CD14-positive monocyte (primary cell): ENCODE measurements around the gene ZNF536. TPM values are rescaled to one million over a fixed set of nuclear protein-coding genes. Genes with fewer than 3 reads are reported as not detected.

Experiments used
- DNase-seq, 3 donors: peaks; one replicate each; pipeline ENCODE4 v3.0.0-alpha.2; 2011 to 2022
- H2AFZ ChIP-seq: 2 replicates; pipeline ENCODE4 v1.6.0; 2012; ENCODE audit warnings: mild to moderate bottlenecking, low read depth, low read length, inconsistent platforms; ENCODE audit not compliant: insufficient read depth, poor library complexity, severe bottlenecking
- H3K27ac ChIP-seq, 2 donors: 1 replicate in 1 of 2; 2 replicates in 1 of 2; pipeline ENCODE4 v1.5.1; 2012 to 2013; ENCODE audit warnings: low read length in 2 of 2, control low read depth in 1 of 2, inconsistent platforms in 1 of 2, low read depth in 1 of 2, mild to moderate bottlenecking in 1 of 2
- H3K27me3 ChIP-seq, 2 donors: one replicate each; pipeline versions ENCODE4 v1.6.0 to v1.6.1; 2011 to 2013; ENCODE audit warnings: low read length in 2 of 2; ENCODE audit not compliant: control insufficient read depth in 2 of 2, insufficient read depth in 2 of 2
- H3K36me3 ChIP-seq, 2 donors: replicated peaks in 1 of 2; 1 replicate in 1 of 2; 2 replicates in 1 of 2; pipeline versions ENCODE4 v1.5.1 to v1.6.1; 2012 to 2013; ENCODE audit warnings: low read length in 2 of 2, control low read depth in 1 of 2, inconsistent platforms in 1 of 2, mild to moderate bottlenecking in 1 of 2; ENCODE audit not compliant: insufficient read depth in 2 of 2, control insufficient read depth in 1 of 2
- H3K4me1 ChIP-seq, 2 donors: 1 replicate in 1 of 2; 2 replicates in 1 of 2; pipeline versions ENCODE4 v1.5.1 to v1.6.1; 2012 to 2013; ENCODE audit warnings: low read length in 2 of 2, control low read depth in 1 of 2, inconsistent platforms in 1 of 2, mild to moderate bottlenecking in 1 of 2, moderate library complexity in 1 of 2; ENCODE audit not compliant: insufficient read depth in 2 of 2, control insufficient read depth in 1 of 2
- H3K4me2 ChIP-seq: replicated peaks from 2 replicates; pipeline ENCODE3; 2012; ENCODE audit warnings: low read length, moderate library complexity, mild to moderate bottlenecking; ENCODE audit not compliant: poor library complexity, severe bottlenecking; ENCODE audit errors: extremely low read depth
- H3K4me3 ChIP-seq, 3 experiments: fragments of 200-600 bp in 1 of 3; sonication (generic) in 1 of 3; replicated peaks in 1 of 3; 1 replicate in 2 of 3; 2 replicates in 1 of 3; pipeline ENCODE4 v1.5.1; 2011 to 2013; ENCODE audit warnings: low read length in 3 of 3, mild to moderate bottlenecking in 3 of 3, control low read depth in 2 of 3, low read depth in 2 of 3, inconsistent platforms in 1 of 3, moderate library complexity in 1 of 3
- H3K79me2 ChIP-seq: 2 replicates; pipeline ENCODE4 v1.6.0; 2012; ENCODE audit warnings: mild to moderate bottlenecking, control low read depth, inconsistent platforms, low read length, moderate library complexity; ENCODE audit not compliant: insufficient read depth
- H3K9ac ChIP-seq: 2 replicates; pipeline ENCODE4 v1.6.0; 2017; ENCODE audit warnings: low read length, mild to moderate bottlenecking; ENCODE audit not compliant: insufficient read depth, poor library complexity, severe bottlenecking
- H3K9me3 ChIP-seq, 2 donors: replicated peaks in 1 of 2; 1 replicate in 1 of 2; 2 replicates in 1 of 2; pipeline versions ENCODE4 v1.5.1 to v1.6.1; 2012 to 2013; ENCODE audit warnings: low read length in 2 of 2, control low read depth in 1 of 2; ENCODE audit not compliant: control insufficient read depth in 1 of 2, insufficient read depth in 1 of 2
- H4K20me1 ChIP-seq: 2 replicates; pipeline ENCODE4 v1.6.0; 2012; ENCODE audit warnings: mild to moderate bottlenecking, low read length, control low read depth, moderate library complexity; ENCODE audit not compliant: insufficient read depth
- H3K27ac Mint-ChIP-seq, 7 donors: one replicate each; pipeline ENCODE4 v1.8.0; 2020; ENCODE audit warnings: mild to moderate bottlenecking in 7 of 7, mixed read lengths in 7 of 7, moderate library complexity in 6 of 7, inconsistent platforms in 2 of 7
- H3K27me3 Mint-ChIP-seq, 3 donors: one replicate each; pipeline ENCODE4 v1.8.0; 2021 to 2022; ENCODE audit warnings: low read depth in 3 of 3, mild to moderate bottlenecking in 3 of 3, mixed read lengths in 3 of 3, moderate library complexity in 3 of 3, inconsistent platforms in 1 of 3
- H3K36me3 Mint-ChIP-seq, 2 donors: one replicate each; pipeline ENCODE4 v1.8.0; 2020; ENCODE audit warnings: mixed read lengths in 2 of 2, inconsistent platforms in 1 of 2, mild to moderate bottlenecking in 1 of 2
- H3K4me1 Mint-ChIP-seq: one replicate; pipeline ENCODE4 v1.8.0; 2020; ENCODE audit warnings: mild to moderate bottlenecking, mixed read lengths
- H3K4me3 Mint-ChIP-seq, 2 donors: one replicate each; pipeline ENCODE4 v1.8.0; 2020; ENCODE audit warnings: mild to moderate bottlenecking in 2 of 2, mixed read lengths in 2 of 2, moderate library complexity in 1 of 2
- H3K9me3 Mint-ChIP-seq, 7 donors: one replicate each; pipeline ENCODE4 v1.8.0; 2020 to 2022; ENCODE audit warnings: mixed read lengths in 7 of 7, mild to moderate bottlenecking in 6 of 7, moderate library complexity in 6 of 7, inconsistent platforms in 2 of 7
- CTCF ChIP-seq: fragments of 200-600 bp; IDR thresholded peaks from one replicate; pipeline ENCODE4 v1.8.0; 2022; ENCODE audit warnings: antibody characterized with exemption, mild to moderate bottlenecking
- WGBS: methylation state at CpG from one replicate; pipeline ENCODE4 v1.1.5; 2013; ENCODE audit warnings: missing lambda C conversion rate; ENCODE audit not compliant: insufficient coverage; 5-methylcytosine and 5-hydroxymethylcytosine counted together
- intact Hi-C, 2 donors: fragments of 100-400 bp; cut with micrococcal nuclease; formaldehyde crosslinking; loops; one replicate each; pipeline versions ENCODE4 v1.15.0 to v1.15.1; 2023
- polyA plus RNA-seq, 3 donors: library from polyadenylated mRNA; depleted of rRNA in 1 of 3; unstranded in 2 of 3; stranded (reverse) in 1 of 3; fragments of 300-500 nt in 2 of 3; fragments of >200 nt in 1 of 3; fragmentation: Illumina TruSeq in 2 of 3; gene quantifications; 1 replicate in 2 of 3; 2 replicates in 1 of 3; pipeline ENCODE4 v1.2.3, GENCODE V29; 2012 to 2021

ZNF536 gene
- polyA plus RNA-seq, 3 donors: not detected

GRCh38 chr19:30564551-30565011 is 192.4 kb downstream of the ZNF536 start:
- DNase-seq: no peak
- Mint-ChIP-seq H3K27me3 (peaks cover 0 to 4% (median 3%) of the 10 kb centered on the region in 3 donors), H3K9me3 (peaks cover 0 to 6% (median 0%) of the 10 kb centered on the region in 7 donors), H3K4me3 (no peak overlapping the region), H3K36me3 (no peaks in the 10 kb centered on the region), H3K4me1 (no peaks in the 10 kb centered on the region), H3K27ac (no peak overlapping the region)
- H4K20me1 ChIP-seq: no peaks in the 10 kb centered on the region
- no peak for TF ChIP-seq CTCF
- no peaks in the 10 kb centered on the region for H3K36me3 ChIP-seq
- H3K4me1 ChIP-seq: no peaks in the 10 kb centered on the region
- intact Hi-C loops: no loop called here
- H3K27ac ChIP-seq: no peak overlapping the region
- H3K79me2 ChIP-seq: no peaks in the 10 kb centered on the region
- H3K9me3 ChIP-seq: peaks cover 0 to 3% of the 10 kb centered on the region in 2 donors
- H3K4me2 ChIP-seq: no peak overlapping the region
- no peak overlapping the region for H3K4me3 ChIP-seq
- H3K27me3 ChIP-seq: no peaks in the 10 kb centered on the region
- no peak overlapping the region for H2AFZ ChIP-seq
- H3K9ac ChIP-seq: no peak overlapping the region
- 71% methylated on average over 10 of the region's 11 CpGs for WGBS

DNA sequence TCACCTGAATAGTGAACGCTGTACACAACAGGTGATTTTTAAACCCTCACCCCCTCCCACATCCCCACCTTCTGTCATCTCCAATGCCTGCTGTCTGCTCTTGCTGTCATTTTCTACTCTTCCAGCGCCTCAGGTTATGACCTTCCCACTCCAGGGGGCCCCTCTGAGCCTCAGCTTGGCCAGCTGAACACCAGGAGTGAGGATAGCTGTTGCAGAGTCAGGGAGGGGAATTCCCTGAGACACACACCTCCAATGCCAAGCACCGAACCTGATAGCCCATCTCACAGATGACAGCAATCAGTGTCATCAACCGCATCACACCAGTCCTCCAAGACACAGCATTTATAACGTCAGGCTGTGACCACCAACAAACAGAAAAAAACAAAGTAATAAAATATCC is 193.5 kb downstream of the ZNF536 start:
- H3K4me1 ChIP-seq: no peaks in the 10 kb centered on the region
- intact Hi-C loops: no loop called here
- H4K20me1 ChIP-seq: no peaks in the 10 kb centered on the region
- no peaks in the 10 kb centered on the region for H3K36me3 ChIP-seq
- Mint-ChIP-seq H3K36me3 (no peaks in the 10 kb centered on the region), H3K27ac (no peak overlapping the region), H3K9me3 (peaks cover 0 to 8% (median 0%) of the 10 kb centered on the region in 7 donors), H3K4me1 (no peaks in the 10 kb centered on the region), H3K27me3 (peaks cover 0 to 3% (median 3%) of the 10 kb centered on the region in 3 donors), H3K4me3 (no peak overlapping the region)
- no peak overlapping the region for H3K4me2 ChIP-seq
- H3K27me3 ChIP-seq: no peaks in the 10 kb centered on the region
- WGBS: 80% methylated on average over 3 of the region's 5 CpGs
- DNase-seq: no peak
- H3K79me2 ChIP-seq: no peaks in the 10 kb centered on the region
- no peak for TF ChIP-seq CTCF
- no peak overlapping the region for H3K27ac ChIP-seq
- no peak overlapping the region for H2AFZ ChIP-seq
- H3K4me3 ChIP-seq: no peak overlapping the region
- H3K9ac ChIP-seq: no peak overlapping the region
- H3K9me3 ChIP-seq: peaks cover 0 to 3% of the 10 kb centered on the region in 2 donors
